GM19328 (cell line): ENCODE data around the gene CSDE1.

Source experiments
- ATAC-seq: cut with Tn5 transposase; IDR thresholded peaks from one replicate; pipeline ENCODE4 v1.9.1; 2021; ENCODE audit warnings: mild to moderate bottlenecking, moderate library complexity; ENCODE audit not compliant: unreplicated experiment

The CSDE1 gene

GRCh38 chr1:114668373-114668772, 89.4 kb downstream of the CSDE1 start:
- ATAC-seq: no peak

DNA sequence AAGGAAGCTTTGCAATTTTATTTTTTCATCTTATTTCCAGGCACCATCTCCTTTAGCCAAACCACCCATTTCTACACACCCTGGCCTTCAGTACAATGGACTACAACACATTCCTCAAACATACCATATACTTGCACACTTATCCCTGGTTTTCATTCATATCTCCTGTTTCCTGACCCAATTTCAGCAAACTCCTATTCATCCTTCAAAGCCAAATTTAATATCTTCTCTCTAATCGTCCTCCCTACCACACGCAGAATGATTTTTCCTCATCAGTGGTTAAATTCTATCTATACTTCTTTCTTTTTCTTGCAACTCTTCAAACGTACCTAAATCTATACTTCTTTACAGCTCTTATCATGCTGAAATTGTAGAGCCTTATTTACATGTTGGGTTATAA, 90.8 kb downstream of the CSDE1 start:
- ATAC-seq: no peak
